GM21367 (cell line): Measurements from ENCODE around the gene SRGAP2.
A peak's percentile ranks its signal among the peaks of the same experiment; 100 is the strongest.
"Not testable (repeated sequence)": the region's sequence is repeated elsewhere in the genome, so short reads cannot be mapped to it uniquely, and the experiment has no call there.

ENCODE experiments used
- ATAC-seq: cut with Tn5 transposase; IDR thresholded peaks from one replicate; pipeline ENCODE4 v1.9.1; 2021; ENCODE audit not compliant: unreplicated experiment

The SRGAP2 gene

GRCh38 chr1:206204871-206205270 lies 1.5 kb downstream of the SRGAP2 start:
- not testable (repeated sequence) for ATAC-seq

DNA sequence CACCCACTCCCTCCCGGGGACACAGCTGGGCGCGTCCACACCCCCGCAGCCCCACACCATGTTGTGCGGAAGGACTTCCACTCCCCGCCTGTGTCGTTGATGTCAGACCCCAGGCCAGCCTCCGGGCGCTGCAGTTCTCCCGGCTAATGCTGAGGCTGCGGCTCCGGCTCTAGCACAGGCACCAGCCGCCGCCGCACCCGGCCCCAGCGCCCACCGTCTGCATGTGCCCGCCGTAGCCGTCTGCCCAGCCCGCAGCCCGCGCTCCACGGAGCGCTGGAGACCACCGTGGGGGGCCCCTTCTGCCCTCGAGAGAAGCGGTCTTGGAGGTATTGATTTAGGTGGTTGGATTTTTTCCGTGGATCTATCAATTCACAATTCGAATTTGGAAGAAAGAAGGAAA lies 2.2 kb downstream of the SRGAP2 start:
- not testable (repeated sequence) for ATAC-seq

DNA sequence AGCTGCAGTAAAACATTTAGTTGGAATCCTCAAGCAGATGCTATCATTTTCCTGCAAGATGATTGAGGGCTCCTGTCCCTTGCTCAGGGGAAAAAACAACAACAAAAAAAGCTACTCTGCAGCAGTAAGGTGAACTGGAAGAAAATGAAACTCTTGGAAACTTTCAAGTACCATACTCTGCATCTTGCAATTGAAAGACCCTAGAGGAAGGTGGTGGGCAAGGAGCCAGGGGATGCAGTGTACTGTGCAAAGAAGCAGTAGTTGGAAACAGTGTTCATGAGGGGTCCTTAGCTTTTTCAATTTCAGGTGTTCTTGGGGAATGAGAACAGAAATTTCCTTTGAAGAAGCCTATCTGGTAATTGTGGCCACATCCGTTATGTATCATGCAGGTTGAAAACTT lies 7.5 kb downstream of the SRGAP2 start:
- not testable (repeated sequence) for ATAC-seq

GRCh38 chr1:206215600-206216392 lies 12.5 kb downstream of the SRGAP2 start:
- ATAC-seq: not testable (repeated sequence)

DNA sequence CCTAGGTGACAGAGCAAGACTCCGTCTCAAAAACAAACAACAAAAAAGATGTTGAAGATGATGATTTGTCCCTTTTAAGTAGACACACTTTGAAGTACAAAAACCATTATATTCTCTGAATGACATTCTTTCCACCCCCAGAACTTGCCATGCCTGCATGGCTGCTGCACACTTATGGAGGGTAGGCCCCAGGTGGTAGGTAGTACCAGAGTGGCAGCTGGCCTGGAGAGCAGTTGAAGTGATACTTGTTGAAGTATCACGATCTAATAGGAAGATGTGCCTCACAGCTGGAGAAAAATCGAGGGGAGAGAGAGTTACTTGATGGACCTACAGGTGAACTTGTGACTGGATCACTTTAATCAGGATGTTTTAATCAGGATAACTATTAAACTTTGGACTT lies 14.9 kb downstream of the SRGAP2 start:
- ATAC-seq: not testable (repeated sequence)

GRCh38 chr1:206218765-206219164 lies 15.4 kb downstream of the SRGAP2 start:
- not testable (repeated sequence) for ATAC-seq

DNA sequence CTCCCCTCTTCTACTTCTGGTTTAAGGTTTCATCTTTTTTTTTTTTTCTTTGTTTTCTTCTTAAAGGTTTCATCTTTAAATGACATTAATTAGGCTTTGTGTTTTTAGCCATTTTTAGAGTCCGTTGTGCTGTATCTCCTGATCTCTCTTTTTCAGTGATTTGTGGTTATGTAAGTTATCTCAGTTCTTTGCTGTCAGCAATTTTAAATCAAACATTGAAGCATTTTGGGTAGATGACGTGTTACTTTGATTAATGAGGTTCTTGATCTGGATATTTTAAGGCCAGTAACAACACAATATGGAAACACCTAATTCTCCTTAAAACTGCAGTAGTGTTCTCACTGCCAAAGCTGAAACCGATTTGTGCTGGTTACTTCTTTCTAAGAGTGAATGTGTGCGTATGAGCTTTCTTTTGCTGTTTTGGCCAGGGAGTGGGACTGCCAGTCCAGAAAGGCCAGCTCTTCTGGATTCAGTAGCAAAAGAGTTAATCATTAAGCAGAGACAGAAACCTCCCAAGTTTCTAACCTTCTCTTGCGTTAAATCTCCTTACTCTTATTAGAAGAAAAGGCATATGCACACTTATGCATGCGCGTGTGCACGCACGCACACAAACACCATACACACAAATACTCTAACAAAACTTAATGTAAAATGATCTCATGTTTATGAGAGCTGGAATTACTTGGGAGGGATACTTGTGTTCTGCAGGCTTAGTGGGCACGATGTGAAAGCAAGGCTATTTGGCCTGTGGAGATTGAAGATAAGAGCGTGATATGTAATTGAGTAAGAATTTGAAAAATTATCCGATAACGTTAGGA lies 16.4 kb downstream of the SRGAP2 start:
- ATAC-seq: not testable (repeated sequence)

- ATAC-seq: not testable (repeated sequence)
Measured at GRCh38 chr1:206220332-206221000, 17.1 kb downstream of the SRGAP2 start.

DNA sequence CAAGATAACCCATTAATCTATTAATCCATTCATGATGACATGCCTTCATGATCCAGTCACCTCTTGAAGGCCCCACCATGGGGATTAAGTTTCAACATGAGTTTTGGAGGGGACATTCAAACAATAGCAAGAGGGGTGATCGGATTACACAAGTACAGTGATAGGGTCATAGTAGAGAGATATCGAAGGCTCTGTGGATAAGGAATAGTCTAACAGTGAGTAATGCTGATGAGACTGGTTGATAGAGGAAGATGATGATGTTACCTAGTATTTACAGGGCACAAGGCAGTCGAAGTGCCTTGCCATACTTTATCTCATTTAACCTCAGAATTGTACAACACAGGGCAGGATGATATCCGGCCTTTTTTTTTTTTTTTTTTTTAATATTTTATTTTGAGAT lies 18.2 kb downstream of the SRGAP2 start:
- ATAC-seq: not testable (repeated sequence)

DNA sequence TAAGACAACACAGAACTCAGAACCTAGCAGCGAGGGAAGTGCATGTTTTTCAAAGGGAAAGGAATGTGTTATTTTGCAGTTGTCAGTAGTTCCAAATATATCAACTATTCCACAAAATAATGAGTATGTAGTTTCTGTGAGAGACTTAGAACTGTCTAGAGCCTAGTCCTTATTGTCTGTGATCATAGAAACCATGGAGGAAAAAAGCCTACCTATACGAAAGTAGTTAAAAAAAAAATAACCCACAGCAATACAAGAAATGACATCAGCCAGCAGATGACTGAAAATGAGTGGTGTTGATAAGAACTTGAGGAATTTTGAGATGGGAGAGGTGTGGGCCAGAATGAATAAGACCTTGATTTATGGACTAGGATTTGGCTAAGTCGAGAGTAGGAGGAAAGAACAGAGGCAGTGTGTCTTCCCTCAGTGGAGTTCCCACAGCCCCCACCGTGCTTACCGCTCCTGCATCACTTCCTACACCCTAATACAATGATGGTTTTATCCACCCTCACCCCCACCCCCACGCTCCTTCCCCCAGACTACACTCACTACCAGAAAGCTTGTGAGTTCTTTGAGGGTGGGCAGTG lies 20.9 kb downstream of the SRGAP2 start:
- ATAC-seq: not testable (repeated sequence)

DNA sequence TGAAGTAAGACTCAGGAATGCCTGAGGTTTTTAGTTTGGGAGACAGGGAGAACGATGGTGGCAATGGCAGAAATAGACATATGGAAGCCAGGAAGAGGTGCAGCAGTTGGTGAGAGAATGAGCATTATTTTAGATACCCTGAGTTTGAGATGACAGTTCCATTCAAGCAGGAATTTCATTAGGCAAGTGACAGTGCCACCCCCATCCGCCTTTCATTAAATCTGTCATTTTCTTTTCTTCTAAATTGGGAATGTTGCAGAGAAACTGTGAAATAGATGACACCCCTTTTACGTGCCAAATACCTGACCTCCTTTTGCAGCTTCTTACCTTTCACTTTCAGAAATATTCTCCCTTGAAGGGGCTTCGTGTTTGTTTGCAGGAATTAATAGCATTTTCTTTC lies 22.0 kb downstream of the SRGAP2 start:
- not testable (repeated sequence) for ATAC-seq

DNA sequence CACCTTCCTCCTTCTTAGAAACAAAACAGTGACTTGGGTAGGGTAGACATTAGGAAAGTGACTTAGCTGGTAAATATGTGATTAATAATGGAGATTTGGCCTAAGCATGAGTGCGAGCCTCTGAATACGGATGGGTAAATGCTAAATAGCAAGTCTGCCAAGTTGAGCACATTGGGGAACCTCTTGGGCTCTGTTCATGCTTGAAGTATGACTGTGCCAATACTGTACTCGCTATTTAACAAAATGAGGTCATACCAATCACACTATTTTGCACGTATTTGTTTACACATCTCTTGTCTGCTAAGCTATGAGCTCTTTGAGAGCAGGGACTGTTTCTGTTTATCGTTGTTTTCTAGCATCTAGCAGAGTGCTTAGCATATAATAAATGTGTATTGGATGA lies 23.5 kb downstream of the SRGAP2 start:
- not testable (repeated sequence) for ATAC-seq

GRCh38 chr1:206229286-206229685 lies 25.9 kb downstream of the SRGAP2 start:
- ATAC-seq: not testable (repeated sequence)

GRCh38 chr1:206231989-206232388 lies 28.6 kb downstream of the SRGAP2 start:
- ATAC-seq: not testable (repeated sequence)

DNA sequence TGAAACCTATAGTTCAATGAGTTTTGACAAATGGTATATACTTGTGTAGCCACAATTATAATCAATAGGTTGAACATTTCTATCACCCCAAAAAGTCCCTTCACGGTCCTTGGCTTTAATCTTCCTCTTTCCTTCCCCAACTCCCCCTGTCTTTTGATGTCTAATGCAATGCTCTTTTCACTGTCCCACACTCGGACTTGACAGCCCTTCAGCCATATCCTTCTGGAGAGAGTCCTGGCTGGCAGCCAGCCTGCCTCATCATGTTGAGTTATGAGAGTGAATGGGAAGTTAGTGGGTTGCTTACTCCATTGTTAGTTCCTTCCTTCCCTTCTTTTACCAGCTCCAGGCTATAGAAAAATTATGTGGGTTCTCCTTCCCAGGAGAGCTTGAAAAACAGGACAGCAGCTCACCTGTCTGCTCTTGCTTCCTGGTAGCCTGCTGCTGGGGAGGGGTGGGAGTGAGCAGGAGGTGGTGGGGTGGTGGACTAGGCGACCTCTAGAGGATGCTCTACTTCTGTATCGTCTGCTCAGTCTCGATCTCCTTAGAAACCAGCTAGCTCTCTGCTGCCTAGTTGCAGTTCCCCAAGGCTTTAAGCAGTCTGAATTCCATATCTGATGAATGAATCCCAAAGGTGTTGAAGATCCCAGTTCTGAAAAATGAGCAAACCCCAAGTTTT lies 29.8 kb downstream of the SRGAP2 start:
- ATAC-seq: not testable (repeated sequence)

GRCh38 chr1:206234189-206234916 lies 31.0 kb downstream of the SRGAP2 start:
- not testable (repeated sequence) for ATAC-seq

DNA sequence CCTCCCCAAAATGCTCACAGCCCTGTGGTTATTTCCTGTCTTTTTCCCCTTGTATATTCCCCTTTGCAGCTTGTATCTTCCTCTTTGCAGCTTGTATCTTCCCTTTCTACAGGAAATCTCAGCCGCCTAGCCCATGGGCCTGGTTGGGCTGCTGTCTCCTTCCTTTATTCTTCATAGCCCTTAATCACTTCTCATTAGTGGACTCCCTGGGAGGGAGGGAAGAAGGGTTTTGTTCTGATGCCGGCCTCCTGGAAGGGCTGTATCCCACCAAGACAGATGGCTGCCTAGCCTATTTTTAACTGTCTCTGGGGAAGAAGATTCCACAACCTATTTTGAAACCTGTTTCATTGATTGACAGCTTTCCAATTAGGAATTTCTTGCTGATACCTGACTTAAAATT lies 31.8 kb downstream of the SRGAP2 start:
- not testable (repeated sequence) for ATAC-seq

GRCh38 chr1:206240288-206240687 lies 36.9 kb downstream of the SRGAP2 start:
- ATAC-seq: peak; percentile 32

- ATAC-seq: peak; percentile 97
Measured at GRCh38 chr1:206243335-206243734, 40.0 kb downstream of the SRGAP2 start.

- not testable (repeated sequence) for ATAC-seq
Measured at GRCh38 chr1:206245479-206245878, 42.1 kb downstream of the SRGAP2 start.
